Upper lobe of left lung (tissue), 6 donors: ENCODE results near the gene MUC5AC. TPM values are rescaled to one million over a fixed set of nuclear protein-coding genes. Genes with fewer than 3 reads are reported as not detected.

ENCODE experiments used
- ATAC-seq, 2 donors: fragments of 200-7000 bp; cut with Tn5 transposase; one replicate each; pipeline ENCODE4 v1.9.1; 2022; ENCODE audit warnings: mild to moderate bottlenecking in 2 of 2, moderate library complexity in 2 of 2; ENCODE audit not compliant: low FRiP score in 2 of 2
- DNase-seq, 2 donors: peaks; one replicate each; pipeline ENCODE4 v3.0.0-alpha.2; 2019 to 2020
- H3K27ac ChIP-seq, 4 donors: fragments of 200-600 bp; sonication (generic); one replicate each; pipeline ENCODE4 v1.5.1; 2016 to 2019
- H3K27me3 ChIP-seq, 4 donors: fragments of 200-600 bp; sonication (generic); one replicate each; pipeline ENCODE4 v1.5.1; 2017 to 2019
- H3K36me3 ChIP-seq, 4 donors: fragments of 200-600 bp; sonication (generic); one replicate each; pipeline ENCODE4 v1.5.1; 2016 to 2019
- H3K4me1 ChIP-seq, 4 donors: fragments of 200-600 bp; sonication (generic); one replicate each; pipeline ENCODE4 v1.5.1; 2018 to 2019
- H3K4me3 ChIP-seq, 4 donors: fragments of 200-600 bp; sonication (generic); one replicate each; pipeline ENCODE4 v1.5.1; 2017 to 2019; ENCODE audit warnings: mild to moderate bottlenecking in 2 of 4, moderate library complexity in 1 of 4
- H3K9me3 ChIP-seq, 4 donors: fragments of 200-600 bp; sonication (generic); one replicate each; pipeline ENCODE4 v1.5.1; 2018 to 2019
- CTCF ChIP-seq, 6 experiments: fragments of 450-650 bp in 4 of 6; fragments of 200-600 bp in 2 of 6; sonication (generic) in 2 of 6; IDR thresholded peaks; one replicate each; pipeline ENCODE4 v1.5.1; 2016 to 2019; ENCODE audit warnings: antibody characterized with exemption in 6 of 6
- EP300 ChIP-seq, 4 donors: sonication (generic); formaldehyde crosslinking; IDR thresholded peaks; one replicate each; pipeline ENCODE4 v1.5.1; 2017; ENCODE audit warnings: antibody characterized with exemption in 4 of 4, control low read depth in 2 of 4
- POLR2A ChIP-seq, 4 donors: fragments of 450-650 bp; IDR thresholded peaks; one replicate each; pipeline ENCODE4 v1.5.1; 2016 to 2017; ENCODE audit warnings: antibody characterized with exemption in 4 of 4, mild to moderate bottlenecking in 2 of 4
- POLR2AphosphoS5 ChIP-seq, 2 donors: sonication (generic); formaldehyde crosslinking; IDR thresholded peaks; one replicate each; pipeline ENCODE4 v1.5.1; 2017; ENCODE audit warnings: antibody characterized with exemption in 2 of 2
- WGBS, 2 donors: methylation state at CpG; one replicate each; pipeline ENCODE4 v1.1.5; 2017 to 2018; 5-methylcytosine and 5-hydroxymethylcytosine counted together
- total RNA-seq, 6 donors: library from RNA; depleted of rRNA in 4 of 6; stranded (reverse); fragments of >200 nt in 4 of 6; gene quantifications; one replicate each; pipeline versions ENCODE4 v1.1.0 to v1.2.1, GENCODE V29; 2016 to 2021
- donor health status: DM: no; HTN: no; CAD: no; lungs with moderate emphysema.
- donor health status: DM: no; HTN: yes; CAD: no; lungs with severe emphysema.

The MUC5AC gene
- total RNA-seq, 6 donors from 2014 or later: under 0.01 to 7.3 (median 0.78) TPM; not detected in 1

- peaks cover 0 to 5% (median 3%) of the 10 kb centered on the region in 4 donors for H3K27me3 ChIP-seq
These were observed 35.8 kb downstream of the MUC5AC start for GRCh38 chr11:1193326-1194230.

GRCh38 chr11:1194231-1194976 is 36.7 kb downstream of the MUC5AC start:
- Histone ChIP-seq H3K4me3 (no peak overlapping the region), H3K27ac (no peak overlapping the region), H3K36me3 (no peaks in the 10 kb centered on the region), H3K9me3 (no peaks in the 10 kb centered on the region), H3K27me3 (peaks cover 0 to 14% (median 5%) of the 10 kb centered on the region in 4 donors), H3K4me1 (no peaks in the 10 kb centered on the region)
- TF ChIP-seq POLR2AphosphoS5 (IDR thresholded peaks at IDR 0.05) (no peak), CTCF (IDR thresholded peaks at IDR 0.05) (no peak), EP300 (IDR thresholded peaks at IDR 0.05) (no peak), POLR2A (IDR thresholded peaks at IDR 0.05) (no peak)
- DNase-seq (peak; percentile 20 to 78), ATAC-seq (no peak)
- WGBS, 2 donors: 94 to 97% methylated on average over 18 to 59 of the region's 59 CpGs

More at GRCh38 chr11:1193326-1194230, 35.8 kb downstream of the MUC5AC start:
- H3K27ac ChIP-seq: no peak overlapping the region
- no peaks in the 10 kb centered on the region for H3K9me3 ChIP-seq
- ATAC-seq (peak in 1 of 2 donors; percentile 18), DNase-seq (peak; percentile 14 to 75)
- TF ChIP-seq CTCF (IDR thresholded peaks at IDR 0.05): no peak
- no peak overlapping the region for H3K4me3 ChIP-seq
- no peaks in the 10 kb centered on the region for H3K36me3 ChIP-seq
- H3K4me1 ChIP-seq: no peaks in the 10 kb centered on the region
- WGBS, 2 donors: 87 to 89% methylated on average over 34 to 35 of the region's 43 CpGs

GRCh38 chr11:1194977-1195681 is 37.4 kb downstream of the MUC5AC start:
- no peaks in the 10 kb centered on the region for H3K9me3 ChIP-seq
- no peak overlapping the region for H3K27ac ChIP-seq
- no peak overlapping the region for H3K4me3 ChIP-seq
- H3K4me1 ChIP-seq: no peaks in the 10 kb centered on the region
- TF ChIP-seq CTCF (IDR thresholded peaks at IDR 0.05) (no peak), POLR2A (IDR thresholded peaks at IDR 0.05) (no peak), POLR2AphosphoS5 (IDR thresholded peaks at IDR 0.05) (no peak), EP300 (IDR thresholded peaks at IDR 0.05) (no peak)
- peaks cover 0 to 18% (median 5%) of the 10 kb centered on the region in 4 donors for H3K27me3 ChIP-seq
- no peaks in the 10 kb centered on the region for H3K36me3 ChIP-seq
- DNase-seq: peak; percentile 16 to 69
- no peak for ATAC-seq
- 87 to 94% methylated on average over 10 to 32 of the region's 32 CpGs for WGBS, 2 donors

GRCh38 chr11:1195682-1196515 is 38.1 kb downstream of the MUC5AC start:
- no peak for TF ChIP-seq CTCF (IDR thresholded peaks at IDR 0.05)
- no peak for TF ChIP-seq POLR2A (IDR thresholded peaks at IDR 0.05)
- no peak for TF ChIP-seq POLR2AphosphoS5 (IDR thresholded peaks at IDR 0.05)
- no peak for TF ChIP-seq EP300 (IDR thresholded peaks at IDR 0.05)
- Histone ChIP-seq H3K36me3 (no peaks in the 10 kb centered on the region), H3K4me1 (no peaks in the 10 kb centered on the region), H3K27ac (no peak overlapping the region), H3K9me3 (no peaks in the 10 kb centered on the region), H3K27me3 (peaks cover 0 to 18% (median 5%) of the 10 kb centered on the region in 4 donors), H3K4me3 (no peak overlapping the region)
- WGBS, 2 donors: 87 to 96% methylated on average over 11 to 17 of the region's 41 CpGs
- DNase-seq (peak; percentile 17 to 81), ATAC-seq (no peak)
